Measurements from ENCODE around the gene RAP1GDS1. TPM values are rescaled to one million over a fixed set of nuclear protein-coding genes. Genes with fewer than 3 reads are reported as not detected.
"Not testable (repeated sequence)": the region's sequence is repeated elsewhere in the genome, so short reads cannot be mapped to it uniquely, and the experiment has no call there.

The RAP1GDS1 gene
- total RNA-seq, 4 donors from 2014 or later = 19.4 to 38.0 (median 33.9) TPM

DNA sequence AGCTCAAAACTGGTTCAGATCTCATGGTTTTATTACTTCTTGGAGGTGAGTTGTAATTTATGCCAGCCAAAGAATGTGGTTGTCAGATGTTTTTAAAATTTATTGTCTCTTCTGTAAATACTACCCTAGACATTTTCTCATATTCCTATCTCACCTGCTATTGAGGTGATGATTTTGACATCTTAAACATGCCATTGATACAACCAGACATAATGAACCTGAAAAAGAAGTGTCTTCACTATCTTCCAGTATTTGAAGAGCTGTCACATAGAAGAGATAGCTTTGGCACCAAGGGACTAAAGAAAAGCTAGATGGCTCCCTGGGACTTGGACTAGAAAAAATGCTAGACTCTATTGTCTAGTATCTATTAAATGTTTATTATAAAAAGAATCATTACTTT lies 155.7 kb downstream of the RAP1GDS1 start:
- no peaks in the 10 kb centered on the region for H3K27me3 ChIP-seq
- H3K27ac ChIP-seq = no peak overlapping the region
- TF ChIP-seq POLR2A (IDR thresholded peaks at IDR 0.05) = no peak
- intact Hi-C loops (cut with DNase I) = no loop called here
- no peaks in the 10 kb centered on the region for H3K4me1 ChIP-seq
- H3K4me3 ChIP-seq = no peak overlapping the region
- no peak for DNase-seq
- H3K36me3 ChIP-seq = peaks cover 0 to 61% (median 0%) of the 10 kb centered on the region in 3 donors
- H3K9me3 ChIP-seq = peaks cover 0 to 12% (median 6%) of the 10 kb centered on the region in 3 donors

DNA sequence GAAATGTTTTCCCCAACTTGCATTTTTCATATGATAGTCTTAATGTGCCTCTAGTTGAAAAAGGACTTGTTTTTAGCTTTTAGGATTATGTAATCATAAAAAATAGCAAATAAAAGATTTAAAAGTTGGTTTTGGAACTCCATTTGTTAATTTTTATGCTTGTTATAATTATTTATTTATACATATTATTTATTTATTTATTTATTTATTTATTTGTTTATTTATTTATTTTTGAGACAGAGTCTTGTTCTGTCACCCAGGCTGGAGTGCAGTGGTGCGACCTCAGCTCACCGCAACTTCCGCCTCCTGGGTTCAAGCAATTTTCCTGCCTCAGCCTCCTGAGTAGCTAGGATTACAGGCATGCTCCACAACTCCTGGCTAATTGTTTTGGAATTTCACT lies 159.0 kb downstream of the RAP1GDS1 start:
- DNase-seq; H3K9me3 ChIP-seq; H3K4me3 ChIP-seq; H3K4me1 ChIP-seq; intact Hi-C loops (cut with DNase I); H3K27me3 ChIP-seq; H3K27ac ChIP-seq: not testable (repeated sequence)
- peaks cover 0 to 80% (median 0%) of the 10 kb centered on the region in 3 donors for H3K36me3 ChIP-seq
- WGBS, 2 donors = 93 to 100% methylated on average over 3 of the region's 3 CpGs

DNA sequence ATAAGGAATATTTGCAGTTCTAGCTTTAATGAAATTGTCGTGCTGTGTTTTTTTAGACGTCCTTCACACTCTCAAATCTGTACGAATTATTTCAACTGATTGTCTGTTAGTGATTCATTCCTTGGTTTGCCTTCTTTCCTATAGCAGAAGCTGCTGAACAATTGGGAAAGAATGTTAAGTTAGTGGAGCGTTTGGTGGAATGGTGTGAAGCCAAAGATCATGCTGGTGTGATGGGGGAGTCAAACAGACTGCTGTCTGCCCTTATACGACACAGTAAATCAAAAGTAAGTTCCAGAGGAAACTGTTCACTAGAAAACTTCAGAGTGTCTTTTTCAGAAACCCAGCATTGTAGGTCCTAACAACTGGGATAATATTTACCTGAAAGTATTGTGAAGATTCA lies 159.9 kb downstream of the RAP1GDS1 start:
- H3K27me3 ChIP-seq = no peaks in the 10 kb centered on the region
- TF ChIP-seq POLR2A (IDR thresholded peaks at IDR 0.05) = no peak
- TF ChIP-seq, protein P1, sequence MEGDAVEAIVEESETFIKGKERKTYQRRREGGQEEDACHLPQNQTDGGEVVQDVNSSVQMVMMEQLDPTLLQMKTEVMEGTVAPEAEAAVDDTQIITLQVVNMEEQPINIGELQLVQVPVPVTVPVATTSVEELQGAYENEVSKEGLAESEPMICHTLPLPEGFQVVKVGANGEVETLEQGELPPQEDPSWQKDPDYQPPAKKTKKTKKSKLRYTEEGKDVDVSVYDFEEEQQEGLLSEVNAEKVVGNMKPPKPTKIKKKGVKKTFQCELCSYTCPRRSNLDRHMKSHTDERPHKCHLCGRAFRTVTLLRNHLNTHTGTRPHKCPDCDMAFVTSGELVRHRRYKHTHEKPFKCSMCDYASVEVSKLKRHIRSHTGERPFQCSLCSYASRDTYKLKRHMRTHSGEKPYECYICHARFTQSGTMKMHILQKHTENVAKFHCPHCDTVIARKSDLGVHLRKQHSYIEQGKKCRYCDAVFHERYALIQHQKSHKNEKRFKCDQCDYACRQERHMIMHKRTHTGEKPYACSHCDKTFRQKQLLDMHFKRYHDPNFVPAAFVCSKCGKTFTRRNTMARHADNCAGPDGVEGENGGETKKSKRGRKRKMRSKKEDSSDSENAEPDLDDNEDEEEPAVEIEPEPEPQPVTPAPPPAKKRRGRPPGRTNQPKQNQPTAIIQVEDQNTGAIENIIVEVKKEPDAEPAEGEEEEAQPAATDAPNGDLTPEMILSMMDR (IDR thresholded peaks at IDR 0.05) = no peak
- intact Hi-C loops (cut with DNase I) = no loop called here
- no peak overlapping the region for H3K27ac ChIP-seq
- no peak overlapping the region for H3K4me3 ChIP-seq
- no peaks in the 10 kb centered on the region for H3K9me3 ChIP-seq
- no peaks in the 10 kb centered on the region for H3K4me1 ChIP-seq
- 80 to 81% methylated on average over 5 of the region's 5 CpGs for WGBS, 2 donors
- H3K36me3 ChIP-seq = peaks cover 0 to 82% (median 0%) of the 10 kb centered on the region in 3 donors
- DNase-seq = no peak

DNA sequence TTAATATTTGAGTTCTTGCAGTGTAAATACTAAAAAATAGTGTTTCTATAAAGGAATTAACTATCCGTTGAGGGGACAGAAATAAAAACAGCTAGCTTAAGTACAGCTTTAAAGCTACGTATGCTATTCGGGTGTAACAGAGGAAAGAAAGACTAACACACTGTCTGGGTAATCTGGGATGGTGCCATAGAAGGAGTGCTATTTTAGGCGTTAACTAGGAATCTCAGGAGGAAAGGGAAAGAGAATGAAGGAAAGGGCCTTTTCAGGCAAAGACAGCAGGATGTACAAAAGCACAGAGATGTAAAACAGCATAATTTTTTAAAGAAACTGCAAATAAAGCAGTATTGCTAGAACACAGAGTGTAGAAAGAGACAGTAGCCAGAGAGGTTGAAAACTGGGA lies 161.8 kb downstream of the RAP1GDS1 start:
- H3K9me3 ChIP-seq = no peaks in the 10 kb centered on the region
- no peaks in the 10 kb centered on the region for H3K27me3 ChIP-seq
- H3K4me1 ChIP-seq = no peaks in the 10 kb centered on the region
- TF ChIP-seq, protein P1 (IDR thresholded peaks at IDR 0.05) = no peak
- TF ChIP-seq POLR2A (IDR thresholded peaks at IDR 0.05) = no peak
- intact Hi-C loops (cut with DNase I) = no loop called here
- peaks cover 0 to 70% (median 0%) of the 10 kb centered on the region in 3 donors for H3K36me3 ChIP-seq
- WGBS, 2 donors = 66 to 78% methylated on average over 4 of the region's 4 CpGs
- no peak overlapping the region for H3K27ac ChIP-seq
- no peak for DNase-seq
- no peak overlapping the region for H3K4me3 ChIP-seq

DNA sequence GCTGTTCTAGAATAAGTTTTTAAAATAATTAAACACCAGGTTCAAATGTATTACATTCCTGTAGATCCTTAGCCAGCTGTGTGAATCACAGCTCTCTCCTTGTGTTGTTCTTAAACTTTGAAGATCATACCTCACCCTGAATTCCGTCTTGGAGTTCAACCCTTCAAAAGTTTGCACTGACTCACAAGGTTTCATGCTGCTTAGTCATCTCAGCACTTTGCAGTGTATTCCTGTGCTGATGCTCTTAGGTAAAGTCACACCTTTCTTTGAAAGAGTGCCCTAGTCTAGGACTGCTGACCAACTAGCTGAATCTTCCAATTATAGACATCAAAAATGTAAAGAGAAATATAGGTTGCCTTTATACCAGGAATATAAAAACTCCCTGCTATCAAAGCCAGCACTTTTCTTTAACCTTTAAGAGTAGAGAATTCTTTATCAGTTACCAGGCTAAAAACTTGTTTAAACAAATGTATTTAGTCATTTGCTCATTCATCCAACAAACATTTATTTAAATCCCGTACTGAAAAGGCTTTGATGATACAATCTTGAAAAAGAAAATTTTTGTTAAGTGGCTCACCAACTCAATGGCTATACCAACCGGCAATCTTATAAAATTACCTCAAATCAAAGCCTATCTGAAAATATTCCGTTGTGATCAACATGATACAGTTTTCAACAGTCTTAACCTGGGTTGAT lies 169.7 kb downstream of the RAP1GDS1 start:
- Histone ChIP-seq H3K4me3 (no peak overlapping the region), H3K36me3 (peaks cover 0 to 21% (median 0%) of the 10 kb centered on the region in 3 donors), H3K9me3 (no peaks in the 10 kb centered on the region), H3K4me1 (peaks cover 0 to 23% (median 5%) of the 10 kb centered on the region in 3 donors), H3K27ac (peak overlapping the region in 3 of 4 donors; percentile 57 to 69 (median 60)), H3K27me3 (no peaks in the 10 kb centered on the region)
- TF ChIP-seq POLR2A (IDR thresholded peaks at IDR 0.05) = no peak
- TF ChIP-seq, protein P1 (IDR thresholded peaks at IDR 0.05) = no peak
- 41 to 49% methylated on average over 4 of the region's 4 CpGs for WGBS, 2 donors
- intact Hi-C loops (cut with DNase I) = no loop called here
- DNase-seq = no peak

DNA sequence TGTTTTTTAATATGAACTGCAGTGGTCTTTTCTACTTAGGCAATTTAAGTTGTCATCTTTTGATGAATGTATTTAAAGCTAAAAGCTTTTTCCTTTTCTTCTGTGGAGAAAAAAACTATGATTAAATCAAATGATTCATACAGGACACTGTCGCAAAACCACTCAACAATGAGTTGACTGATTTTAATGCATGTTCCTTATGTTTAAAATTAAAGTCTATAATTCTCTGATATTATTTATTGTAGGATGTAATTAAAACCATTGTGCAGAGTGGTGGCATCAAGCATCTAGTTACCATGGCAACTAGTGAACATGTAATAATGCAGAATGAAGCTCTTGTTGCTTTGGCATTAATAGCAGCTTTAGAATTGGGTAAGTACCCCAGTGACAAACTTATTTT lies 172.5 kb downstream of the RAP1GDS1 start:
- Histone ChIP-seq H3K27me3 (no peaks in the 10 kb centered on the region), H3K4me1 (peaks cover 0 to 23% (median 5%) of the 10 kb centered on the region in 3 donors), H3K9me3 (no peaks in the 10 kb centered on the region), H3K36me3 (peaks cover 0 to 41% (median 0%) of the 10 kb centered on the region in 3 donors), H3K27ac (peak overlapping the region in 1 of 4 donors; percentile 4), H3K4me3 (no peak overlapping the region)
- intact Hi-C loops (cut with DNase I) = no loop called here
- TF ChIP-seq, protein P1 (IDR thresholded peaks at IDR 0.05) = no peak
- no peak for TF ChIP-seq POLR2A (IDR thresholded peaks at IDR 0.05)
- DNase-seq = no peak
- 60 to 63% methylated on average over 1 of the region's 1 CpG for WGBS, 2 donors
